CD8-positive, alpha-beta memory T cell (primary cell): ENCODE data around the gene CGNL1. TPM values are rescaled to one million over a fixed set of nuclear protein-coding genes. Genes with fewer than 3 reads are reported as not detected.

Source experiments
- CTCF ChIA-PET: fragments of 350-600 bp; sonication (Branson Sonifier 250); formaldehyde crosslinking; loops from one replicate; lab custom pipeline; 2021; ENCODE audit warnings: antibody characterized with exemption; lab: Charles Lee
- POLR2A ChIA-PET: fragments of 350-600 bp; sonication (Branson Sonifier 250); formaldehyde crosslinking; loops from one replicate; lab custom pipeline; 2021; ENCODE audit warnings: antibody characterized with exemption; lab: Charles Lee
- DNase-seq, 5 donors: peaks; one replicate each; pipeline versions ENCODE4 v3.0.0 to v3.0.0-alpha.2; 2020 to 2022; ENCODE audit warnings: mixed read lengths in 1 of 5
- H3K27ac ChIP-seq: one replicate; pipeline ENCODE4 v1.7.0; 2013; ENCODE audit warnings: low read depth, mild to moderate bottlenecking, low read length, moderate library complexity
- H3K27me3 ChIP-seq: 2 replicates; pipeline ENCODE4 v1.7.0; 2013; ENCODE audit warnings: low read length, mild to moderate bottlenecking; ENCODE audit not compliant: insufficient read depth, poor library complexity, severe bottlenecking
- H3K36me3 ChIP-seq: 2 replicates; pipeline ENCODE4 v1.7.0; 2013; ENCODE audit warnings: mild to moderate bottlenecking, low read length, moderate library complexity; ENCODE audit not compliant: insufficient read depth
- H3K4me1 ChIP-seq: 2 replicates; pipeline ENCODE4 v1.7.0; 2013; ENCODE audit warnings: mild to moderate bottlenecking, low read length, moderate library complexity; ENCODE audit not compliant: insufficient read depth
- H3K4me3 ChIP-seq: 2 replicates; pipeline ENCODE4 v1.7.0; 2013; ENCODE audit warnings: mild to moderate bottlenecking, low read length
- H3K9me3 ChIP-seq: 2 replicates; pipeline ENCODE4 v1.7.0; 2013; ENCODE audit warnings: mild to moderate bottlenecking, low read length
- H3K27ac Mint-ChIP-seq, 8 donors: one replicate each; pipeline ENCODE4 v1.8.0; 2020 to 2021; ENCODE audit warnings: mixed read lengths in 8 of 8, mild to moderate bottlenecking in 6 of 8, inconsistent platforms in 3 of 8, moderate library complexity in 3 of 8
- H3K27me3 Mint-ChIP-seq, 2 donors: one replicate each; pipeline ENCODE4 v1.8.0; 2020 to 2021; ENCODE audit warnings: mixed read lengths in 2 of 2, mild to moderate bottlenecking in 1 of 2, moderate library complexity in 1 of 2
- H3K36me3 Mint-ChIP-seq, 3 donors: one replicate each; pipeline ENCODE4 v1.8.0; 2020 to 2021; ENCODE audit warnings: mixed read lengths in 3 of 3, inconsistent platforms in 1 of 3, mild to moderate bottlenecking in 1 of 3
- H3K4me1 Mint-ChIP-seq, 3 donors: one replicate each; pipeline ENCODE4 v1.8.0; 2020 to 2021; ENCODE audit warnings: mixed read lengths in 3 of 3, inconsistent platforms in 1 of 3, mild to moderate bottlenecking in 1 of 3
- H3K4me3 Mint-ChIP-seq, 7 donors: one replicate each; pipeline ENCODE4 v1.8.0; 2020 to 2021; ENCODE audit warnings: mixed read lengths in 7 of 7, mild to moderate bottlenecking in 6 of 7, moderate library complexity in 4 of 7, inconsistent platforms in 2 of 7
- H3K9me3 Mint-ChIP-seq, 5 donors: one replicate each; pipeline ENCODE4 v1.8.0; 2020 to 2022; ENCODE audit warnings: mixed read lengths in 5 of 5, mild to moderate bottlenecking in 3 of 5, moderate library complexity in 2 of 5, inconsistent platforms in 1 of 5
- polyA plus RNA-seq: library from polyadenylated mRNA; unstranded; fragments of 300-500 nt; fragmentation: Illumina TruSeq; gene quantifications from one replicate; pipeline ENCODE4 v1.2.3, GENCODE V29; 2021
- total RNA-seq, 2 experiments: library from RNA; stranded (reverse); gene quantifications; one replicate each; pipeline ENCODE4 v1.2.3, GENCODE V29; 2021

CGNL1 gene
- total and polyA plus RNA-seq, 3 experiments from 2014 or later, result not detected

- Mint-ChIP-seq H3K4me1 (no peaks in the 10 kb centered on the region), H3K27ac (no peak overlapping the region), H3K27me3 (peaks cover 1 to 15% of the 10 kb centered on the region in 2 donors), H3K4me3 (no peak overlapping the region), H3K36me3 (no peaks in the 10 kb centered on the region), H3K9me3 (no peaks in the 10 kb centered on the region)
- ChIA-PET CTCF (no interaction called here), POLR2A (no interaction called here)
- DNase-seq, result no peak
- no peak overlapping the region for H3K27ac ChIP-seq
- H3K9me3 ChIP-seq, result no peaks in the 10 kb centered on the region
- H3K27me3 ChIP-seq, result no peaks in the 10 kb centered on the region
- no peaks in the 10 kb centered on the region for H3K4me1 ChIP-seq
- no peaks in the 10 kb centered on the region for H3K36me3 ChIP-seq
- no peak overlapping the region for H3K4me3 ChIP-seq
Observed at GRCh38 chr15:57494581-57494980, 118.3 kb downstream of the CGNL1 start.

GRCh38 chr15:57495041-57495440 is 118.7 kb downstream of the CGNL1 start:
- peaks cover 1 to 13% of the 10 kb centered on the region in 2 donors for H3K27me3 Mint-ChIP-seq
- ChIA-PET CTCF (no interaction called here), POLR2A (no interaction called here)
- no peak overlapping the region for H3K27ac Mint-ChIP-seq
- no peaks in the 10 kb centered on the region for H3K36me3 Mint-ChIP-seq
- no peaks in the 10 kb centered on the region for H3K4me1 Mint-ChIP-seq
- no peak overlapping the region for H3K4me3 Mint-ChIP-seq
- Histone ChIP-seq H3K4me3 (no peak overlapping the region), H3K27me3 (no peaks in the 10 kb centered on the region), H3K4me1 (no peaks in the 10 kb centered on the region), H3K9me3 (no peaks in the 10 kb centered on the region), H3K36me3 (no peaks in the 10 kb centered on the region), H3K27ac (no peak overlapping the region)
- H3K9me3 Mint-ChIP-seq, result no peaks in the 10 kb centered on the region
- DNase-seq, result no peak

DNA sequence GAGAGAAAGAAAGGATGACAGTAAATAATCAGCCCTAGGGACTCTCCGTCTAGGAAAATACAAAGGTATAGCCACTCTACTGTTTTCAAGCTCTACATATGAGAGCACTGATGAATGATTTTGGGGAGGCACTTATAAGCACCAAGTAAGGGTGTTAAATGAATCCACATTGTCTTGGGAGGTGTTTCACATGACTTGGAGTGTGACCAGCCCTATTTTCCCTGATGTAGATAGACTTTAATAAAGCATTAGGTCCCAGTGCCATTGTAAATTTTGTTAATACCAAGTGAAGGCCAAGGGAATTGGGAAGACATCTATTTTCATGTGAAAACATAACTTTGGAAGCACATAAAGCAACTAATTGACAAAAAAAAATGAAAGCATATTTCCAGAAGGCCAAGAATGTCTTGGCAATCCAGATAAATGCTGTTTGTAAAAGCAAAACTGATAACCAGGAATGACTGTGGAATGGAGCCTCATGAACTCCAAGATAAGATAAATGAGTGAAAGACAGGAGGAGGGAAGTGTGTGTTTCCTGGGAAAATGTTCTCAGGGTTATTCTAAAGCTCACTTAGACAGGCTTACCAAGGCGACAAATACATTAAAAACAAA is 119.4 kb downstream of the CGNL1 start:
- no peaks in the 10 kb centered on the region for H3K9me3 ChIP-seq
- H3K27ac ChIP-seq, result no peak overlapping the region
- H3K4me3 ChIP-seq, result no peak overlapping the region
- Mint-ChIP-seq H3K4me3 (no peak overlapping the region), H3K9me3 (no peaks in the 10 kb centered on the region), H3K27me3 (peaks cover 1 to 9% of the 10 kb centered on the region in 2 donors), H3K27ac (no peak overlapping the region), H3K4me1 (no peaks in the 10 kb centered on the region), H3K36me3 (no peaks in the 10 kb centered on the region)
- H3K27me3 ChIP-seq, result no peaks in the 10 kb centered on the region
- H3K36me3 ChIP-seq, result no peaks in the 10 kb centered on the region
- no peak for DNase-seq
- H3K4me1 ChIP-seq, result no peaks in the 10 kb centered on the region
- CTCF ChIA-PET, result no interaction called here
- POLR2A ChIA-PET, result no interaction called here

- POLR2A ChIA-PET, result no interaction called here
- Histone ChIP-seq H3K4me3 (no peak overlapping the region), H3K27me3 (no peaks in the 10 kb centered on the region), H3K27ac (no peak overlapping the region), H3K9me3 (no peaks in the 10 kb centered on the region), H3K36me3 (no peaks in the 10 kb centered on the region), H3K4me1 (no peaks in the 10 kb centered on the region)
- Mint-ChIP-seq H3K27ac (no peak overlapping the region), H3K9me3 (no peaks in the 10 kb centered on the region), H3K27me3 (peaks cover 4 to 9% of the 10 kb centered on the region in 2 donors), H3K4me3 (no peak overlapping the region), H3K36me3 (no peaks in the 10 kb centered on the region), H3K4me1 (no peaks in the 10 kb centered on the region)
- DNase-seq, result no peak
- CTCF ChIA-PET, result no interaction called here
Observed at GRCh38 chr15:57496594-57496945, 120.3 kb downstream of the CGNL1 start.

GRCh38 chr15:57496946-57497869 is 120.9 kb downstream of the CGNL1 start:
- no peak overlapping the region for H3K27ac Mint-ChIP-seq
- peaks cover 4 to 9% of the 10 kb centered on the region in 2 donors for H3K27me3 Mint-ChIP-seq
- Histone ChIP-seq H3K4me3 (no peak overlapping the region), H3K4me1 (no peaks in the 10 kb centered on the region), H3K36me3 (no peaks in the 10 kb centered on the region), H3K27me3 (no peaks in the 10 kb centered on the region), H3K9me3 (no peaks in the 10 kb centered on the region), H3K27ac (no peak overlapping the region)
- no peaks in the 10 kb centered on the region for H3K9me3 Mint-ChIP-seq
- ChIA-PET POLR2A (no interaction called here), CTCF (no interaction called here)
- H3K4me1 Mint-ChIP-seq, result no peaks in the 10 kb centered on the region
- no peak overlapping the region for H3K4me3 Mint-ChIP-seq
- H3K36me3 Mint-ChIP-seq, result no peaks in the 10 kb centered on the region
- DNase-seq, result no peak

- Mint-ChIP-seq H3K27ac (no peak overlapping the region), H3K9me3 (no peaks in the 10 kb centered on the region), H3K4me3 (no peak overlapping the region), H3K4me1 (no peaks in the 10 kb centered on the region), H3K36me3 (no peaks in the 10 kb centered on the region), H3K27me3 (peaks cover 2 to 9% of the 10 kb centered on the region in 2 donors)
- ChIA-PET POLR2A (no interaction called here), CTCF (no interaction called here)
- H3K4me3 ChIP-seq, result no peak overlapping the region
- H3K4me1 ChIP-seq, result no peaks in the 10 kb centered on the region
- H3K36me3 ChIP-seq, result no peaks in the 10 kb centered on the region
- no peaks in the 10 kb centered on the region for H3K9me3 ChIP-seq
- no peak for DNase-seq
- H3K27me3 ChIP-seq, result no peaks in the 10 kb centered on the region
- no peak overlapping the region for H3K27ac ChIP-seq
Observed at GRCh38 chr15:57500256-57500655, 124.0 kb downstream of the CGNL1 start.

DNA sequence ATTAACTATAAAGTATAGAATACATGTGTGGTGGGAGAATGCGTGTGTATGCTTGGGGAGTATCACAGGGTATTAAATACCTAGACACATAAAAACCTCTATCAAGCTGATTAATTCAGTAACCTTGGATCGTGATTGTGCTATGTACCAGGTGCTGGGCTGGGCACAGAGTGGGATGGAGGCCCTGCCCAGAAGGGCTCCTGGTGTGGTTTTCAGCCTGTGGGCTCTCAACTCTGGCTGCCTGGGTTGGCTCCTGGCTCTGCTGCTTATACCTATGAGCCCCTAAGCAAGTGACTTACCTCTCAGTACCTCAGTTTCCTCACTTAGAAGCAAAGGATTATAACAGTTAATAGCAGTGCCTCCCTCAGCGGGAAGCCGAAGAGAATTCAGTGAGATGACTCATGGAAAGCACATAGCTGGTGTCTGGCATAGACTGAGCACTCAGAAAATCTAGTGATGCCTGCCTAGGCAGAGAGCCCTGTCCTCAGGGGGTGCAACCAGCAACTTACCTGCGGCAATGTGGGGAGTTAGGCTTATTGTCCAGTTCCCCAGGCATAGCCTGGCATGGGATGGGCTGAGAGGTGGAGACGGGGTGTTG is 124.8 kb downstream of the CGNL1 start:
- no peaks in the 10 kb centered on the region for H3K27me3 ChIP-seq
- Mint-ChIP-seq H3K27me3 (peaks cover 2 to 9% of the 10 kb centered on the region in 2 donors), H3K4me3 (no peak overlapping the region), H3K27ac (no peak overlapping the region), H3K36me3 (no peaks in the 10 kb centered on the region), H3K9me3 (no peaks in the 10 kb centered on the region), H3K4me1 (no peaks in the 10 kb centered on the region)
- no peak for DNase-seq
- H3K9me3 ChIP-seq, result no peaks in the 10 kb centered on the region
- CTCF ChIA-PET, result no interaction called here
- no peaks in the 10 kb centered on the region for H3K4me1 ChIP-seq
- no peak overlapping the region for H3K27ac ChIP-seq
- H3K4me3 ChIP-seq, result no peak overlapping the region
- H3K36me3 ChIP-seq, result no peaks in the 10 kb centered on the region
- POLR2A ChIA-PET, result no interaction called here

DNA sequence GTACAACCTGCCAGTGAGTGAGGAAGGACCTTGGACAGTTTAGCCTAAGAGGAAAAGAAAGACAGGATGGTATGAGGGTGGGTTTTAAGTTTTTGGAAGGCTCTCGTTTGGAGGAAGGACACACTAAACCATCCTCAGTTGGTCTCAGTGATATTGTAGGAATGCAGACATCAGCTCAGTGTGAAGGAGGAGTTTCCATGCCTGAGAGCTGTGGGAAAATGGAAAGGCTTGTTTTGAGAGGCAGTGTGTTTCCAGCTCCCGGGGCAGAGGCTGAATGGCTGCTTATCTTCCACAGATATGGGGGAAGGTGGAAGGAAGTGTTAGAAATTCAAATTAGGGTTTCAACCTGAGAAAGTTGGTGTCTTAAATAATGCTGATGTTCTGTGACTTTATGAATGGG is 125.8 kb downstream of the CGNL1 start:
- no peaks in the 10 kb centered on the region for H3K27me3 ChIP-seq
- Mint-ChIP-seq H3K27ac (no peak overlapping the region), H3K27me3 (peaks cover 2 to 3% of the 10 kb centered on the region in 2 donors), H3K9me3 (no peaks in the 10 kb centered on the region), H3K36me3 (no peaks in the 10 kb centered on the region), H3K4me1 (no peaks in the 10 kb centered on the region), H3K4me3 (no peak overlapping the region)
- ChIA-PET POLR2A (no interaction called here), CTCF (no interaction called here)
- H3K4me1 ChIP-seq, result no peaks in the 10 kb centered on the region
- no peak for DNase-seq
- no peak overlapping the region for H3K27ac ChIP-seq
- H3K36me3 ChIP-seq, result no peaks in the 10 kb centered on the region
- H3K9me3 ChIP-seq, result no peaks in the 10 kb centered on the region
- H3K4me3 ChIP-seq, result no peak overlapping the region
